CMK (cell line): ENCODE measurements around the gene CNOT11.
"Not testable (repeated sequence)": the region's sequence is repeated elsewhere in the genome, so short reads cannot be mapped to it uniquely, and the experiment has no call there.

ENCODE experiments used
- DNase-seq: peaks from one replicate; pipeline ENCODE4 v3.0.0-alpha.2; 2010; ENCODE audit warnings: low read depth

Gene CNOT11

GRCh38 chr2:101310090-101310833 is 57.6 kb downstream of the CNOT11 start:
- no peak for DNase-seq

- DNase-seq = no peak
Measured at GRCh38 chr2:101310834-101311695, 58.4 kb downstream of the CNOT11 start.

GRCh38 chr2:101311696-101312017 is 59.0 kb downstream of the CNOT11 start:
- DNase-seq = no peak

- not testable (repeated sequence) for DNase-seq
Measured at GRCh38 chr2:101316568-101316967, 63.9 kb downstream of the CNOT11 start.
